IPS-NIHi7 (cell line): ENCODE results near the gene CDKAL1.
A peak's percentile ranks its signal among the peaks of the same experiment; 100 is the strongest.

Source experiments
- DNase-seq: peaks from one replicate; pipeline ENCODE4 v3.0.0; 2012; ENCODE audit warnings: mixed read lengths; ENCODE audit errors: extremely low spot score

Gene CDKAL1

GRCh38 chr6:20876561-20876960 lies 342.3 kb downstream of the CDKAL1 start:
- DNase-seq = no peak

- no peak for DNase-seq
These were observed 343.0 kb downstream of the CDKAL1 start for GRCh38 chr6:20877008-20877937.

GRCh38 chr6:20879121-20879520 lies 344.9 kb downstream of the CDKAL1 start:
- DNase-seq = no peak

- no peak for DNase-seq
These were observed 345.3 kb downstream of the CDKAL1 start for GRCh38 chr6:20879526-20879925.

- no peak for DNase-seq
These were observed 347.1 kb downstream of the CDKAL1 start for GRCh38 chr6:20881365-20881764.

- DNase-seq = no peak
These were observed 347.8 kb downstream of the CDKAL1 start for GRCh38 chr6:20882014-20882413.

- DNase-seq = no peak
These were observed 350.8 kb downstream of the CDKAL1 start for GRCh38 chr6:20885076-20885475.

- no peak for DNase-seq
These were observed 356.9 kb downstream of the CDKAL1 start for GRCh38 chr6:20891161-20891560.

- DNase-seq = no peak
These were observed 358.1 kb downstream of the CDKAL1 start for GRCh38 chr6:20892365-20892764.

- DNase-seq = no peak
These were observed 359.2 kb downstream of the CDKAL1 start for GRCh38 chr6:20893412-20893811.

GRCh38 chr6:20900389-20901160 lies 366.3 kb downstream of the CDKAL1 start:
- DNase-seq = no peak

- no peak for DNase-seq
These were observed 371.1 kb downstream of the CDKAL1 start for GRCh38 chr6:20905377-20905776.

- no peak for DNase-seq
These were observed 372.7 kb downstream of the CDKAL1 start for GRCh38 chr6:20906945-20907344.

GRCh38 chr6:20907486-20908071 lies 373.3 kb downstream of the CDKAL1 start:
- DNase-seq = peak; percentile 71

- no peak for DNase-seq
These were observed 375.4 kb downstream of the CDKAL1 start for GRCh38 chr6:20909621-20910020.

- no peak for DNase-seq
These were observed 377.5 kb downstream of the CDKAL1 start for GRCh38 chr6:20911712-20912111.

- DNase-seq = no peak
These were observed 380.9 kb downstream of the CDKAL1 start for GRCh38 chr6:20915156-20915555.

- no peak for DNase-seq
These were observed 381.4 kb downstream of the CDKAL1 start for GRCh38 chr6:20915626-20916025.

GRCh38 chr6:20916086-20916485 lies 381.8 kb downstream of the CDKAL1 start:
- DNase-seq = no peak

GRCh38 chr6:20918868-20919267 lies 384.6 kb downstream of the CDKAL1 start:
- DNase-seq = no peak

- no peak for DNase-seq
These were observed 385.6 kb downstream of the CDKAL1 start for GRCh38 chr6:20919677-20920385.

GRCh38 chr6:20921578-20921977 lies 387.3 kb downstream of the CDKAL1 start:
- no peak for DNase-seq
